Measurements from ENCODE around the gene ALAS1.
A peak's percentile ranks its signal among the peaks of the same experiment; 100 is the strongest.

The ALAS1 gene

GRCh38 chr3:52202384-52203077 lies 4.6 kb downstream of the ALAS1 start:
- no peak for DNase-seq

- no peak for DNase-seq
These were observed 5.7 kb downstream of the ALAS1 start for GRCh38 chr3:52203701-52204100.

- DNase-seq: no peak
These were observed 6.5 kb downstream of the ALAS1 start for GRCh38 chr3:52204337-52205073.

GRCh38 chr3:52205727-52206372 lies 7.9 kb downstream of the ALAS1 start:
- no peak for DNase-seq

- no peak for DNase-seq
These were observed 10.6 kb downstream of the ALAS1 start for GRCh38 chr3:52208556-52208955.

GRCh38 chr3:52210037-52210436 lies 12.1 kb downstream of the ALAS1 start:
- no peak for DNase-seq

- no peak for DNase-seq
These were observed 12.6 kb downstream of the ALAS1 start for GRCh38 chr3:52210550-52211046.

GRCh38 chr3:52211268-52211891 lies 13.4 kb downstream of the ALAS1 start:
- DNase-seq: no peak

- DNase-seq: no peak
These were observed 15.0 kb downstream of the ALAS1 start for GRCh38 chr3:52213005-52213404.

- no peak for DNase-seq
These were observed 15.9 kb downstream of the ALAS1 start for GRCh38 chr3:52213901-52214300.

GRCh38 chr3:52215351-52215750 lies 17.4 kb downstream of the ALAS1 start:
- no peak for DNase-seq

GRCh38 chr3:52216585-52217408 lies 18.8 kb downstream of the ALAS1 start:
- DNase-seq: peak; percentile 86

- DNase-seq: peak; percentile 74
These were observed 19.4 kb downstream of the ALAS1 start for GRCh38 chr3:52217409-52217805.

GRCh38 chr3:52218026-52218425 lies 20.1 kb downstream of the ALAS1 start:
- DNase-seq: no peak

- DNase-seq: peak; percentile 71
These were observed 20.5 kb downstream of the ALAS1 start for GRCh38 chr3:52218454-52218853.

- no peak for DNase-seq
These were observed 21.1 kb downstream of the ALAS1 start for GRCh38 chr3:52218937-52219650.

- DNase-seq: peak; percentile 95
These were observed 22.5 kb downstream of the ALAS1 start for GRCh38 chr3:52220380-52221026.

- no peak for DNase-seq
These were observed 23.2 kb downstream of the ALAS1 start for GRCh38 chr3:52221141-52221562.

- DNase-seq: peak; percentile 86
These were observed 23.8 kb downstream of the ALAS1 start for GRCh38 chr3:52221563-52222318.

Data from activated effector memory CD4-positive, alpha-beta T cell treated with anti-CD3 and anti-CD28 coated beads, Interleukin-2, amount 50 U/mL, for 16 hours (primary cell).